Suprapubic skin (tissue), 4 donors: ENCODE data around the gene C6orf47. TPM values are rescaled to one million over a fixed set of nuclear protein-coding genes. Genes with fewer than 3 reads are reported as not detected.

Source experiments
- DNase-seq, 2 donors: peaks; one replicate each; pipeline ENCODE4 v3.0.0-alpha.2; 2019; ENCODE audit warnings: low spot score in 2 of 2
- H3K27ac ChIP-seq: fragments of 200-600 bp; sonication (generic); one replicate; pipeline ENCODE4 v1.5.1; 2019
- H3K27me3 ChIP-seq: fragments of 200-600 bp; sonication (generic); one replicate; pipeline ENCODE4 v1.5.1; 2019
- H3K36me3 ChIP-seq: fragments of 200-600 bp; sonication (generic); one replicate; pipeline ENCODE4 v1.5.1; 2019
- H3K4me1 ChIP-seq: fragments of 200-600 bp; sonication (generic); one replicate; pipeline ENCODE4 v1.5.1; 2019
- H3K4me3 ChIP-seq: fragments of 200-600 bp; sonication (generic); one replicate; pipeline ENCODE4 v1.5.1; 2019; ENCODE audit warnings: mild to moderate bottlenecking
- H3K9me3 ChIP-seq: fragments of 200-600 bp; sonication (generic); one replicate; pipeline ENCODE4 v1.5.1; 2019
- CTCF ChIP-seq, 2 donors: fragments of 200-600 bp in 1 of 2; fragments of 450-650 bp in 1 of 2; sonication (generic) in 1 of 2; IDR thresholded peaks; one replicate each; pipeline ENCODE4 v1.5.1; 2016 to 2019; ENCODE audit warnings: antibody characterized with exemption in 2 of 2, mild to moderate bottlenecking in 1 of 2, moderate library complexity in 1 of 2
- EP300 ChIP-seq: sonication (generic); formaldehyde crosslinking; IDR thresholded peaks from one replicate; pipeline ENCODE4 v1.6.1; 2017; ENCODE audit warnings: antibody characterized with exemption
- POLR2A ChIP-seq, 2 donors: fragments of 450-650 bp; IDR thresholded peaks; one replicate each; pipeline ENCODE4 v1.6.1; 2017; ENCODE audit warnings: antibody characterized with exemption in 2 of 2, mild to moderate bottlenecking in 2 of 2, moderate library complexity in 2 of 2
- POLR2AphosphoS5 ChIP-seq, 3 donors: sonication (generic); formaldehyde crosslinking; IDR thresholded peaks; one replicate each; pipeline ENCODE4 v1.6.1; 2017; ENCODE audit warnings: antibody characterized with exemption in 3 of 3
- WGBS: methylation state at CpG from one replicate; pipeline ENCODE4 v1.1.5; 2018; 5-methylcytosine and 5-hydroxymethylcytosine counted together
- total RNA-seq, 4 donors: library from RNA; depleted of rRNA; stranded (reverse); fragments of >200 nt; gene quantifications; one replicate each; pipeline ENCODE4 v1.1.0, GENCODE V29; 2016

C6orf47 gene
- total RNA-seq, 4 donors from 2014 or later = 31.6 to 41.0 (median 38.1) TPM

DNA sequence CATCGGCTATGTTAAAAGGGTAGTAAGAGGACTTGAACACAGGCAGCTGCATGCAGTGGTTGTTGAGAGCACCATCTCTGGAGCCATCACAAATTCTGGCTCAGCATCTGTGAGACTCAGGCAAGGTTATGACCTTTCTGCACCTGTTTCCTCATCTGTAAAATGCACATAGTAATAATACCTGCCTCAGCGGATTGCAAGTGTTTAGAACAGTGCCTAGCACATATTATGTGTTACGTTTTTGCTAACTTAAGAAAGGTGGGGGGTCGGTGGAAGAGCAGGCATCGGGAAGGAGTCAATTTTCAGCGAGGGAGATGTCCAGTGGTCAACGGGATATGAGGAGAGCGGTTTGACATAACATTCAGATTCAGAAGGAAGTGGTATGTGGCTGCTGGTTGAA, 17.4 kb upstream of the C6orf47 start:
- Histone ChIP-seq H3K4me1 (peaks cover 18% of the 10 kb centered on the region), H3K4me3 (no peak overlapping the region), H3K27ac (no peak overlapping the region), H3K36me3 (peaks cover 8% of the 10 kb centered on the region), H3K9me3 (no peaks in the 10 kb centered on the region), H3K27me3 (no peaks in the 10 kb centered on the region)
- TF ChIP-seq POLR2A (IDR thresholded peaks at IDR 0.05) (no peak), CTCF (IDR thresholded peaks at IDR 0.05) (no peak), EP300 (no peak), POLR2AphosphoS5 (IDR thresholded peaks at IDR 0.05) (no peak)
- 80% methylated on average over 8 of the region's 8 CpGs for whole genome bisulfite sequencing
- DNase-seq = no peak

- peaks cover 15% of the 10 kb centered on the region for H3K4me1 ChIP-seq
- no peak overlapping the region for H3K4me3 ChIP-seq
- no peaks in the 10 kb centered on the region for H3K27me3 ChIP-seq
- no peak for DNase-seq
- WGBS = 71% methylated on average over 6 of the region's 6 CpGs
- no peak overlapping the region for H3K27ac ChIP-seq
- peaks cover 19% of the 10 kb centered on the region for H3K36me3 ChIP-seq
- no peaks in the 10 kb centered on the region for H3K9me3 ChIP-seq
- TF ChIP-seq POLR2AphosphoS5 (IDR thresholded peaks at IDR 0.05) (no peak), POLR2A (IDR thresholded peaks at IDR 0.05) (no peak), CTCF (IDR thresholded peaks at IDR 0.05) (no peak), EP300 (no peak)
Measured at GRCh38 chr6:31676904-31677303, 16.3 kb upstream of the C6orf47 start.

DNA sequence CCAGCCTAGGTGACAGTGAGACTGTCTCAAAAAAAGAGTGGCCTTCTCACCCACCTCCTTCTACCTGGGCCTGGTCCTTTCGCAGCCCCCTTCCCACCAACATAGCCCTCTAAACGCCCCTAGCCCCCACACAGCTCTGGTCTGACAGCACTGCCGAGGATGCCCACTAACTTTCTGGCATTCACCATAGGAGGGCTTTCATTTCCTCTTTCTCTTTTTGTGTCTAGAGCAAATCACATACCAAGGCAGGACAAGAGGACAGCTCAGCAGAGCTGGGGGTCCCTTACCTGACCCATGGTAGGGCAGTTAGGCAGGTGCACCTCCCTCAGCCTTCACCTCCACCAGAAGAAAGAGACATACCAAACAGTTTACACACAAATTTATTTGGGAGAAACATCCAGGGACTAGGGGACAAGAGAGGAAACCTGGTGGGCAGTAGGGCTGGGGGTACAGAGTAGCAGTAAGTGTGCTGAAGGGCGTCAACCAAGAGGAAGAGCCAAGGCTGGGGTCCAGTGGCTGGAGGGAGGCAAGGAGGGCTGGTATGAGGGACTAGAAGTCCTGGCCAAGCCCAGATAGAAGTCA, 15.8 kb upstream of the C6orf47 start:
- Histone ChIP-seq H3K4me3 (no peak overlapping the region), H3K36me3 (peaks cover 24% of the 10 kb centered on the region), H3K27me3 (no peaks in the 10 kb centered on the region), H3K27ac (no peak overlapping the region), H3K4me1 (peaks cover 11% of the 10 kb centered on the region), H3K9me3 (no peaks in the 10 kb centered on the region)
- no peak for TF ChIP-seq EP300
- no peak for TF ChIP-seq POLR2AphosphoS5 (IDR thresholded peaks at IDR 0.05)
- no peak for TF ChIP-seq POLR2A (IDR thresholded peaks at IDR 0.05)
- no peak for TF ChIP-seq CTCF (IDR thresholded peaks at IDR 0.05)
- DNase-seq = no peak
- 82% methylated on average over 4 of the region's 4 CpGs for WGBS

DNA sequence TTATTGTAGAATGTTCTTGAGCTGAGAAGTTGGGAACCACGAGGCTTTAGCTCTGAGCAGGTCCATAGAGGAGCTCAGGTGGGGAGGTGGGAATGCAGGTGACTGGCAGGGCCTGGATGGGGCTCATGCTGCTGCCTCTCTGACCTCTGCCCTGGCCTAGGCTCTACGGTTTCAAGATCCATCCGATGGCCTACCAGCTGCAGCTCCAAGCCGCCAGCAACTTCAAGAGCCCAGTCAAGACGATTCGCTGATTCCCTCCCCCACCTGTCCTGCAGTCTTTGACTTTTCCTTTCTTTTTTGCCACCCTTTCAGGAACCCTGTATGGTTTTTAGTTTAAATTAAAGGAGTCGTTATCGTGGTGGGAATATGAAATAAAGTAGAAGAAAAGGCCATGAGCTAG, 9.1 kb upstream of the C6orf47 start, which contains the start of gene LY6G5B:
LY6G5B (plus strand) TSS at position 301 of the 400 bp plus-strand sequence. CDS start 975 bp downstream, outside the sequence.
- 88% methylated on average over 8 of the region's 8 CpGs for WGBS
- Histone ChIP-seq H3K4me3 (no peak within 1 kb of the TSS), H3K27ac (no peak within 1 kb of the TSS), H3K9me3 (no peaks in the 10 kb centered on the region), H3K36me3 (peaks cover 68% of the 10 kb centered on the region), H3K4me1 (peaks cover 25% of the 10 kb centered on the region), H3K27me3 (no peaks in the 10 kb centered on the region)
- TF ChIP-seq EP300 = no peak
- no peak for TF ChIP-seq POLR2AphosphoS5 (IDR thresholded peaks at IDR 0.05)
- no peak for TF ChIP-seq POLR2A (IDR thresholded peaks at IDR 0.05)
- no peak for TF ChIP-seq CTCF (IDR thresholded peaks at IDR 0.05)
- no peak for DNase-seq

DNA sequence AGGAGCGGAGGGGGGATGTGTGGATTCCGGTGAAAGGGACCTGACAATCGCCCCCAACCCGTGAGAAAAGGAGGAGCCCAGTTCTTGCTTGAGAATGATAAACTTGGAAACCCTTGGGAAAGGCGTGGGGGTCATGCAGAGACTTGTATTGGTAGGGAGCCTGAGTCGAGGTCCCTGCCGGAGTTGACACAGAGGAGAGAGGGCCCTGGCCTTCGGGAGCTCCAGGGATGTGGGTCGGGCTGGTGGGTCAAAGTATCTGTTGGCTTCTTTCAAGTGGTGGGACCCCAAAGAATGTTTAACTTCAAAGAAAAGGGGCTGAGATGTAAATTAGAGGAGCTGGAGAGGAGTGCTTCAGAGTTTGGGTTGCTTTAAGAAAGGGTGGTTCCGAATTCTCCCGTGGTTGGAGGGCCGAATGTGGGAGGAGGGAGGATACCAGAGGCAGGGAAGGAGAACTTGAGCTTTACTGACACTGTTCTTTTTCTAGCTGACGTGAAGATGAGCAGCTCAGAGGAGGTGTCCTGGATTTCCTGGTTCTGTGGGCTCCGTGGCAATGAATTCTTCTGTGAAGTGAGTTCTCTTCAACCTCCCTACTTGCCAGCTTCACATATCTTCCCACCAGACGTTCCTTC, 5.9 kb upstream of the C6orf47 start:
- Histone ChIP-seq H3K4me3 (peak overlapping the region; percentile 84), H3K4me1 (peaks cover 51% of the 10 kb centered on the region), H3K9me3 (no peaks in the 10 kb centered on the region), H3K36me3 (peaks cover 50% of the 10 kb centered on the region), H3K27ac (peak overlapping the region; percentile 98), H3K27me3 (no peaks in the 10 kb centered on the region)
- no peak for DNase-seq
- TF ChIP-seq CTCF (IDR thresholded peaks at IDR 0.05) (no peak), EP300 (no peak), POLR2A (IDR thresholded peaks at IDR 0.05) (no peak)
- whole genome bisulfite sequencing = 2% methylated on average over 15 of the region's 15 CpGs
